ENCODE data around the gene ARSB.
A peak's percentile ranks its signal among the peaks of the same experiment; 100 is the strongest.

The ARSB gene

GRCh38 chr5:78810098-78810920 is 174.8 kb downstream of the ARSB start:
- DNase-seq (ENCODE audit: insufficient read length, low spot score) = no peak
- FAIRE-seq = no peak

DNA sequence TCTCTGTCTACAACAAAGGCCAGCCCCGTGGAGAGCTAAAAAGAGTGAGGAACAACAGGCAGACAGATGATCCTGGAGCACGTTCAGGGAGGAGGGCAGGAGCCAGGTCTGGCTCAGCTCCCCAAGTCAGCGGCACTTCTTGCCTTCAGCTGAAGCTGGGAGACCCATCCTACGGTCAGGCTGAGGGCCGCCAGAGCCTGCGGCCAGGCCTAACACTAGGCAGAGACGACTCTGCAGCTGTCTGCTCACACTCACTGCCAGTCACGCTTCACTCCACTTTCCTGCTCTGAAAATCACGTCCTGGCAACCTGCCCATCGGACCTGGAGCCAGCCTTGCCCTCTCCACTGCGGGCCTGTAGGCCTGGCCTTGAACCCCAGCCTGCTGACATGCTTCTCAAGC is 175.7 kb downstream of the ARSB start:
- FAIRE-seq (no peak), DNase-seq (ENCODE audit: insufficient read length, low spot score) (no peak)

DNA sequence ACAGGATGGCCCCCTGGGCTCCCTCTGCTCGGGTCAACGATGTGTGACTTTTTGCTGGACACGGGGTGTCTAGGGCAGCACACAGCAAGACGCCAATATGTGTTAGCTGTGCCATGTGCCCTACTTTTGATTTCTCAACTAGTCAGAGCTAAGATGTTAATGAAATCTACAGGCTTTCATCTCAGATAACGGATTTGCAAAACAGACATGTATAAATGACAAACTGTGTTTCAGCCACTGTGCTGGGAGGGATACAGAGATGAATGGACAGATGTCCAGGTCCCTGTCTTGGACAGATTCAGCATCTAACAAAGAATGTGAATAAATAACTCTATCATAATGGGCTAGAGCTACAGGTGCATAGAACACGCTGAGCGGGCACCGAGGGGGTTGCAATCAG is 176.3 kb downstream of the ARSB start:
- no peak for DNase-seq (ENCODE audit: insufficient read length, low spot score)
- FAIRE-seq = no peak

GRCh38 chr5:78808380-78808779 is 176.7 kb downstream of the ARSB start:
- FAIRE-seq = no peak

GRCh38 chr5:78806544-78806943 is 178.6 kb downstream of the ARSB start:
- no peak for FAIRE-seq
- no peak for DNase-seq (ENCODE audit: insufficient read length, low spot score)

More at GRCh38 chr5:78808380-78808779, 176.7 kb downstream of the ARSB start:
- no peak for DNase-seq (ENCODE audit: insufficient read length, low spot score)

DNA sequence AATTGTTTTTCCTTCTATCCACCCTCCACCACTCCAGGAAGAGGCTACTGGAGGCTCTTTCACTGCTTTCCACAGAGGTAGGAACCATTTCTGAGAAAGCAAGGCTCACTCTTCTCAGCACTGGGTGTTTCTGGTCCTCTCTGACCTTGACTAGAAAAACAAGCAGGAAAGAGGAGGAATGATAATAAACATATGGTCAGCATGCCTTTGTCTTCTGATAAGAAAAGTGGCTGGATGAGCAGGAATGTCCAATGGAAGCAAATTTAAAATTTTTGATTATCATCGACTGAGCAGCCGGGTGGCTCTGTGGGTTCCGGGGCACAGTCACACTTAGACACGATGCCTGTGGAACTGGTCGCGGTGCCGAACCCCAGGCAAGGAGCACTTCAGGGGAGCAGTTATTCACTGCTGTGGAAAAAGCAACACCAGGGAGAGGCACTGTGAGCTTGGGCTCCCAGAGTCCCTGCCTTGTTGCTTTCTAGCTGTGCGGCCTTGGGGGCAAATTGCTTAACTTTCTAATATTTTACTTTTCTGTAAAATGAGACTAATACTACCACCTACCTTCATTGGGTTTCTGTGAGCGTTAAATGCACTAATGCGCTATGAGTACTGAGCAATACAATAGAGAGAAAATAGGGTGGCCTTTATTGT is 179.5 kb downstream of the ARSB start:
- FAIRE-seq (no peak), DNase-seq (ENCODE audit: insufficient read length, low spot score) (no peak)

DNA sequence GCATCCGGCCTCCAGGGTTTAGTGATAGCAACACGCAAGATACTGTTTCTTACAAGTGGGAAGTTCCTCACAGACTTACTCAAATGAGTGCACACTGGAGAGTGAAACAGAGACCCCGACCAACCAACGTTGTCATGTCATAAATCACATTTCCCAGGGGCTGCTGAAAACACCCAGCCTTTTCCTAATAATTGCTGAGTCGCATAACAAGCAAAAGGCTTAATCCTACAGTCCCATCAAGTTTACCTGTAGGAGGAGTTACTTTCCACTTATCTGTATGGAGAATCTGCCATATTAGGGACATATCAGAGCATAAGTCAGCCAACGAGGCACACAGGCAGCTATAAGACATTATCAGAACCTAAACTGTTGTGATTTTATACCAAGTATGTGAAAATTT is 180.1 kb downstream of the ARSB start:
- no peak for DNase-seq (ENCODE audit: insufficient read length, low spot score)
- no peak for FAIRE-seq

DNA sequence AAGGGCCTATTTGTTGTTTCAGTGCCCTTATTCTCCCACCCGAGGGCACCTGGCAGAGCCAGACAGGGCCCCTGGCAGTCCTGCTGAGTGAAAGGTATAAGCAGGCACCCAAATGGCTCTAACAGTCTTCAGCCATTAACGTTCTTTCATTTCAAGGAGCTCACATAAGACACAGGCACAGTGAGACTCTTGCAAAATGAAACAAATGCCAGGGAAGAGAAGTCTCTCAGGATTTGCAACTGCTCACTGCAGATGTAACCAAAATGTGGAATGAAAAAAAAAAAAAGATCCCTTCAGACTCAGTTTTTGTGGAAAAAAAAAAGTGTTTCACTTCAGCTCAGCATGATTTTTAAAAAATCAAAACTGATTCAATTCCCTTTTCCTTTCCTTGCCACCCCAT is 181.2 kb downstream of the ARSB start:
- FAIRE-seq = no peak
- DNase-seq (ENCODE audit: insufficient read length, low spot score) = no peak

DNA sequence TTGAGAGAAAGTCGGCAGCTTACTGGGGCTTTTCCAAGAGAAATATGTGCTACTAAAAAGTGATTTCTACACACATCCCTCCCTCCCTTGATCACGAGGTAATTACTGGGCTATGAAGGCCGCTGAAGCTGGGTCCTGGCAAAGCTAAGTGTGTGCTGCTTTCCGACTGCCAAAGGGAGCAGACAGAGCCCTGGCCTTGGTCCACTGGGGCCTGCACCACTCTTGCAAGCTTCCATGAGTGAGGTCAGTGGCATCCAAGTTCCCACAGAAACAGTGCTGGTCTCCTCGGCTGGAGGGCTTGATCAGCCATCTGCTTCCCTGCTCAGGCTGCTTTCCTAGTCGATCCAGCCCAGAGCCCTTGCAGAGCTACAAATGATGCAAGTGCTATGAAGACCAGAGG is 181.8 kb downstream of the ARSB start:
- DNase-seq (ENCODE audit: insufficient read length, low spot score) (no peak), FAIRE-seq (no peak)

DNA sequence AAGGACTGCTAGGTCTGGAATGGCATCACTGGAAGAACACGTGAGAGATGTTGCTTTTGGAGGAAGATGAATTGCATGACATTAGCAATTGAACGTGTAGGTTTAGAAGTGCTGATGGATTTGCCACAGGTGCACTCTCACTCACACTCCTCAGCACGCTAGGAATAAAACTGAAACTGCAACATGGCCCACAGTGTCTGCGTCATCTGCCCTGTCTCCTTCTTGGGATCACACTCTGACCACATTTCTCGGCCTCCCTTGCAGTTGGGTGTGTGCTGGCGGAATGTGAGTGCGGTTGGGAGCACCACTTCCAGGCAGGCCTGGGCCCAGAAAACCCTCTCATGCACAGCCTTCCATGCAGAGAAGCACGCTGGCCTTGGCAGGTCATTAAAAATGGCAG is 183.7 kb downstream of the ARSB start:
- no peak for FAIRE-seq
- no peak for DNase-seq (ENCODE audit: insufficient read length, low spot score)

- FAIRE-seq (no peak), DNase-seq (ENCODE audit: insufficient read length, low spot score) (no peak)
These were observed 185.7 kb downstream of the ARSB start for GRCh38 chr5:78799266-78800017.

GRCh38 chr5:78798673-78799029 is 186.5 kb downstream of the ARSB start:
- FAIRE-seq (no peak), DNase-seq (ENCODE audit: insufficient read length, low spot score) (no peak)

- DNase-seq (ENCODE audit: insufficient read length, low spot score) = no peak
- no peak for FAIRE-seq
These were observed 187.0 kb downstream of the ARSB start for GRCh38 chr5:78797936-78798672.

- no peak for DNase-seq (ENCODE audit: insufficient read length, low spot score)
- FAIRE-seq = no peak
These were observed 189.4 kb downstream of the ARSB start for GRCh38 chr5:78795757-78796156.

DNA sequence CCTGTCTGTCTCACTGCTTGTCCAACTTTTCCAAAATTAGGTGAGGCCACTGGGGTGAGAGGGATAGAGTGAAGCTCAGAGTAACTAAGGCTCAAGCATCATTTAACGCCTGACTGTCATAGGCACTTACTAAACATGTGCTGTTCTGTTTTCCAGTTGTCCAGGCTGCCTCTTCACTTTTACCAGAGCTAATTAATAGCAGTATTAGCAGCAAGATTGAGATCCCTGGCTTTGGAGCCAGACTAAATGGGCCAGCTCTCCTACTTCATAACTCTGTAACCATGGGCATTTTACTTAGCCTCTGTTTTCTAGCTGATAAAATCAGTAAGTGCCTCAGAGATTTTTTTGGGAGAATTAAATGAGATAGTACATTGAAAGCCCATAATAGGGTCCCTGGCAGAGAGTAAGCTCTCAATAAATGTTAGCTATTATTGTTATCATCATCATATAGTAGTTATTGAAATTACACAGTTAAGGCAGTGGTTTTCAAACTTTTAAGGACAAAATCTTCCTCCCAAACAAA is 190.4 kb downstream of the ARSB start:
- FAIRE-seq (no peak), DNase-seq (ENCODE audit: insufficient read length, low spot score) (no peak)

GRCh38 chr5:78793907-78794662 is 191.0 kb downstream of the ARSB start:
- DNase-seq (ENCODE audit: insufficient read length, low spot score) (no peak), FAIRE-seq (no peak)

- DNase-seq (ENCODE audit: insufficient read length, low spot score) (no peak), FAIRE-seq (peak; percentile 76)
These were observed 192.6 kb downstream of the ARSB start for GRCh38 chr5:78792345-78793055.

DNA sequence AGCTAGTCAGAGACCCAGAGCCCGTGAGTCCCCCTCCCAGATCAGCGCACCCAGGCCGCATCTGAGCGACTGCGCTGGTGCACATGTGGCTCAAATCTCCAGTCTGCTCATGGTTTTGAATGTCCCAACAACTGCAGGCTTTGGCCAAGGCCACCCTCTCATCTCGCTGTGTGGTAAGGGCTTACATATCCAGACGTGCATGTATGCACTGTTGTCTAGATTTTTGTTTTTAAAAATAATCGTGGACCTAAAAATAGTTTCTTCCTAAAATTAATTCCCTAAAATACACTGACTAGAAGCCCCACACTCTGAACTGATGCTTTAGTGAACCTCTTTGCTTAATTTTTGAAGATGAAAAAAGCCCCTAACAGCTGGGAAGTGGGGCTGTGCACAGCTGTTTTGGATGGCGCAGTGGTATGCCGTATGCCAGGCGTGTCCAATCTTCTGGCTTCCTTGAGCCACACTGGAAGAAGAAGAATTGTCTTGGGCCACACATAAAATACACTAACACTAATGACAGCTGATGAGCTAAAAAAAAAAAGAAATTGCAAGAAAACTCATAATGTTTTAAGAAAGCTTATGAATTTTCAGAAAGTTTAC is 193.5 kb downstream of the ARSB start:
- DNase-seq (ENCODE audit: insufficient read length, low spot score) = no peak
- FAIRE-seq = no peak

DNA sequence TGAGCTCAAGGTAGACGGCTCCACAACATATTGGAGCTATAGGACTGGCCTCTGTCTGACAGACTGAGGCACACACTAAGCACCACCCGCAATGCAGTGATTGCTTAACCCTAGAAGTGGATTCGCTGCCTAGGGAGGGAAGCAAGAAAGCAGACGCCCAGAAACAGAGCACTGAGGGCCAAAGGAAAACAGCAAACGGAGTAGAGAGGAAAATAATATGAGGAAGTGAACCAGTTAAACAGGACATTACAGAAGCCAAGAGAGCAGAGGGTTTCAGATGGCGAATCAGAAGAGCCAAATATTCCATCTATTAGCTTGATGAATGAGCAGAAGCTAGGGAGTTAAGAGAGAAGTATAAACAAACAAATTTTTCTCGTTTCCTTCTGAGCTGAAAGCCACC is 197.3 kb downstream of the ARSB start:
- DNase-seq (ENCODE audit: insufficient read length, low spot score) (no peak), FAIRE-seq (no peak)
